Measurements from ENCODE around the gene RHBDL3. TPM values are rescaled to one million over a fixed set of nuclear protein-coding genes. Genes with fewer than 3 reads are reported as not detected.
"Not testable (repeated sequence)": the region's sequence is repeated elsewhere in the genome, so short reads cannot be mapped to it uniquely, and the experiment has no call there.

RHBDL3 gene
- total RNA-seq, 1 donor from 2014 or later = 4.4 TPM

DNA sequence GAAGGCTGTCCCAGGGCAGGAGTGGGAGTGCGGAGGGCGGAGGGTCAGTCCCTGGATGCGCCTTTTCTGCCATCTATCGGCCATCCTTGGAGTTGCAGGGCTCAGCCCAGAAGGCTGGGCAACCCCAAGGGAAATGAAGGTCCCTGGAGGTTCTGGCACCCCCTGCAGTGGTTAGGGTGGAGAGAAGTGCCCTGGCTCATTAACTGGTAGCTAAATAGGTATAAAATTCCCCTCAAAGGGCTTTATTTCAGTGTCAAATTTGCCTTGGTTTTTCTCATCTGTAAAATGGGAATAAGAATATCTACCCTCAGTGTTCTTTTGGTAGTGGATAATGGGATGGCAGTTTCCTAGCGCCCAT is 53.9 kb downstream of the RHBDL3 start:
- DNase-seq (ENCODE audit: extremely low spot score, unreplicated experiment) = no peak
- H3K36me3 Mint-ChIP-seq = no peaks in the 10 kb centered on the region
- no peak overlapping the region for H3K4me3 Mint-ChIP-seq
- no peak overlapping the region for H3K27ac Mint-ChIP-seq
- H3K9me3 Mint-ChIP-seq = no peaks in the 10 kb centered on the region
- TF ChIP-seq, protein P1, sequence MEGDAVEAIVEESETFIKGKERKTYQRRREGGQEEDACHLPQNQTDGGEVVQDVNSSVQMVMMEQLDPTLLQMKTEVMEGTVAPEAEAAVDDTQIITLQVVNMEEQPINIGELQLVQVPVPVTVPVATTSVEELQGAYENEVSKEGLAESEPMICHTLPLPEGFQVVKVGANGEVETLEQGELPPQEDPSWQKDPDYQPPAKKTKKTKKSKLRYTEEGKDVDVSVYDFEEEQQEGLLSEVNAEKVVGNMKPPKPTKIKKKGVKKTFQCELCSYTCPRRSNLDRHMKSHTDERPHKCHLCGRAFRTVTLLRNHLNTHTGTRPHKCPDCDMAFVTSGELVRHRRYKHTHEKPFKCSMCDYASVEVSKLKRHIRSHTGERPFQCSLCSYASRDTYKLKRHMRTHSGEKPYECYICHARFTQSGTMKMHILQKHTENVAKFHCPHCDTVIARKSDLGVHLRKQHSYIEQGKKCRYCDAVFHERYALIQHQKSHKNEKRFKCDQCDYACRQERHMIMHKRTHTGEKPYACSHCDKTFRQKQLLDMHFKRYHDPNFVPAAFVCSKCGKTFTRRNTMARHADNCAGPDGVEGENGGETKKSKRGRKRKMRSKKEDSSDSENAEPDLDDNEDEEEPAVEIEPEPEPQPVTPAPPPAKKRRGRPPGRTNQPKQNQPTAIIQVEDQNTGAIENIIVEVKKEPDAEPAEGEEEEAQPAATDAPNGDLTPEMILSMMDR (conservative IDR thresholded peaks at IDR 0.05) = peak; percentile 92
- H3K4me1 Mint-ChIP-seq (ENCODE audit: unreplicated experiment) = peaks cover 17% of the 10 kb centered on the region
- peaks cover 9% of the 10 kb centered on the region for H3K27me3 Mint-ChIP-seq

DNA sequence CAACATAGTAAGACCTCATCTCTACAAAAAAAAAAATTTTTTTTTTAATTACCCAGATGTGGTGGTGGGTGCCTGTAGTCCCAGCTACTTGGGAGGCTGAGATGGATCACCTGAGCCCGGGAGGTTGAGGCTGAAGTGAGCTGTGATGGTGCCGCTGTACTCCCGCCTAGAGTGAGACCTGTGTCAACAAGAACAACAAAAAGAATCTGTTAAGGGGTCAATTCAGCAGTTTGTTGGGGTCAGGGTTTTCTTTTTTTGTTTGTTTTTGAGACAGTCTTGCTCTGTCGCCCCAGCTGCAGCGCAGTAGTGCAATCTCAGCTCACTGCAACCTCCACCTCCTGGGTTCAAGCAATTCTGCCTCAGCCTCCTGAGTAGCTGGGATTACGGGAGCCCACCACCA is 54.4 kb downstream of the RHBDL3 start:
- H3K9me3 Mint-ChIP-seq; H3K4me3 Mint-ChIP-seq; H3K36me3 Mint-ChIP-seq; DNase-seq (ENCODE audit: extremely low spot score, unreplicated experiment); H3K27me3 Mint-ChIP-seq; H3K27ac Mint-ChIP-seq: not testable (repeated sequence)
- peaks cover 19% of the 10 kb centered on the region for H3K4me1 Mint-ChIP-seq (ENCODE audit: unreplicated experiment)

DNA sequence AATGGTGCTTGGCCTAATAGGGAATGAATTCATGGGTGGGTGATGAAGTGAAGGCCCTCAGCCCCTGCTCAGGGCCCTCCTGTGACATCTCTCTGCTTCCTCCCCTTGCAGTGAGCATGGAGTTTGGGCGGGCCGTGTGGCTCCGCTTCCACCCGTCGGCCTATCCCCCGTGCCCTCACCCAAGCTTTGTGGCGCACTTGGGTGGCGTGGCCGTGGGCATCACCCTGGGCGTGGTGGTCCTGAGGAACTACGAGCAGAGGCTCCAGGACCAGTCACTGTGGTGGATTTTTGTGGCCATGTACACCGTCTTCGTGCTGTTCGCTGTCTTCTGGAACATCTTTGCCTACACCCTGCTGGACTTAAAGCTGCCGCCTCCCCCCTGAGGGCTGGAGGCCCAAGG is 55.2 kb downstream of the RHBDL3 start:
- no peaks in the 10 kb centered on the region for H3K36me3 Mint-ChIP-seq
- no peak overlapping the region for H3K4me3 Mint-ChIP-seq
- H3K9me3 Mint-ChIP-seq = no peaks in the 10 kb centered on the region
- DNase-seq (ENCODE audit: extremely low spot score, unreplicated experiment) = no peak
- TF ChIP-seq, protein P1 (conservative IDR thresholded peaks at IDR 0.05) = no peak
- H3K27ac Mint-ChIP-seq = no peak overlapping the region
- H3K4me1 Mint-ChIP-seq (ENCODE audit: unreplicated experiment) = peaks cover 19% of the 10 kb centered on the region
- H3K27me3 Mint-ChIP-seq = peaks cover under 1% of the 10 kb centered on the region

DNA sequence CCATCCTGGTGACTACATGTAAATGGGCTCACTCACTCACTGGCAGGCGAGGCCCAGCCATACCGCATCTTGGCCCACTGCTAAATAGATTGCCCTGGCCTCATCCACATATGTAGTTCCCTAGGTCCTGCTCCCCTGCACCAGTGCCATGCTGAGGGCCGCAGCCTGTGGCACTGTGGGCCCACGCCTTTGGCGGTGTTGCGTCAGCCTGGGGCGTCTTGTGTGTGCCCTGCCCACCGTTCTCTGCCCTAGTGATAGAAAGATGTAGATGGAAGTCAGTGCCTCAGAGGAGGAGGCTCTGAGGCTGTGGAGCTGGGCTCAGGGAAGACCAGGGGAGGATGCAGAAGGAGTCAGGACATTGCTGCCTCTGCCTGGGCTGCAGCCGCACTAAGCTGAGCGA is 57.4 kb downstream of the RHBDL3 start:
- TF ChIP-seq, protein P1 (conservative IDR thresholded peaks at IDR 0.05) = no peak
- no peak for DNase-seq (ENCODE audit: extremely low spot score, unreplicated experiment)
- no peaks in the 10 kb centered on the region for H3K9me3 Mint-ChIP-seq
- peaks cover 13% of the 10 kb centered on the region for H3K4me1 Mint-ChIP-seq (ENCODE audit: unreplicated experiment)
- no peak overlapping the region for H3K27ac Mint-ChIP-seq
- H3K4me3 Mint-ChIP-seq = no peak overlapping the region
- H3K27me3 Mint-ChIP-seq = no peaks in the 10 kb centered on the region
- no peaks in the 10 kb centered on the region for H3K36me3 Mint-ChIP-seq

DNA sequence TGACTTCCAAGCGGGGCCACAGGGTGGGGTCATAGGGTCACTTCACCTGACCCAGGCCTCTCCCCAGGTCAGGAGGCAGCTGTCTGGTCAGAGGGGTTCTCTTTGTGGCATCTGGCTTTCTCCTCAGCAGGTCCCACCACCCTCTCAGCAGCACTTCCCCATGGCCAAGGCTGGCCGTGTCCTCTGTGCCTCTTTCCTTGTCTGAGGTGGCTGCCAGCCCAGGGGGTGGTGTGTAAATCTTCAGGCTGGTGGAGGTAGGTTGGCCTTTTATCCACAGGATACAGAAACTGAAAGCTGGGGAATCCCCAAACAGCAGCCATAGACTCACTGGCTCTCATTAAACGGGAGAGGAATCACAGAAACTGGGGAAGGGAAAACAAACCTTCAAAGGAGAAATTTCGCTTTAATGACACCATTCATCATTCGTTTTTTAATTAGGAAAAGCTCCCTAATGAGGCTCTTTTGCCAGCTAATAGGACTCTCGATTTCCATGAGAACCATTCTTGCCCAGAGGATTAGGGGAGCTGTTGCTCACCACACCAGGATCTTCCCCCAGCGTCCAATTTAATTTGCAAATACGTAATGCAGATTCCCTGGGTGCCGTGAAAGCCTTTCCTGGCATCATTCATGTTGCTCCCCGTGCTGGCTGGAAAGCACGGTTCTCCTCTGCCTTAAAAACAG is 58.3 kb downstream of the RHBDL3 start:
- TF ChIP-seq, protein P1 (conservative IDR thresholded peaks at IDR 0.05) = no peak
- Mint-ChIP-seq H3K9me3 (no peaks in the 10 kb centered on the region), H3K27ac (no peak overlapping the region), H3K4me1 (ENCODE audit: unreplicated experiment) (peaks cover 13% of the 10 kb centered on the region), H3K4me3 (no peak overlapping the region), H3K36me3 (no peaks in the 10 kb centered on the region), H3K27me3 (no peaks in the 10 kb centered on the region)
- no peak for DNase-seq (ENCODE audit: extremely low spot score, unreplicated experiment)

DNA sequence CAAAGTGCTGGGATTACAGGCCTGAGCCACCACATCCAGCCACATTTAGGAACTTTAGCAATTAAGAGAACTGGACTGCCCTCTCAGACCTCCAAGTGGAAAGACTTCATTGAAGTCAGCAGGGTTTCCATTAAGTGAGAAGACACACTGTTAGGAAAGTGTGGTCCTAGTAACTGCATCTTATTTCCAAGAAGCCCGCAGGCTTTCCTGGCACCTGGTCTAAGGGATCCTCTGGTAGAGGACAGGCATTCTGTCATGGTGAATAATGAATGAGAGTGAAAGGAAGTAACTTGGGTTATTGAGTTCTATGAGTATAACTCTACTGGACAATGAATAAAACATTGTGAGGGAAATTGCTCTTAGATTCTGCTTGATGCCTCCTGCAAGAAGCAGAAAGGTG is 62.3 kb downstream of the RHBDL3 start:
- DNase-seq (ENCODE audit: extremely low spot score, unreplicated experiment) = no peak
- Mint-ChIP-seq H3K9me3 (no peaks in the 10 kb centered on the region), H3K36me3 (no peaks in the 10 kb centered on the region), H3K27ac (no peak overlapping the region), H3K27me3 (no peaks in the 10 kb centered on the region), H3K4me1 (ENCODE audit: unreplicated experiment) (peaks cover 13% of the 10 kb centered on the region), H3K4me3 (no peak overlapping the region)
- TF ChIP-seq, protein P1 (conservative IDR thresholded peaks at IDR 0.05) = no peak
